NCI-H2196 treated with DMSO at 0.1 percent for 48 hours (cell line): ENCODE results near the gene XYLT1.
"Not testable (repeated sequence)": the region's sequence is repeated elsewhere in the genome, so short reads cannot be mapped to it uniquely, and the experiment has no call there.

Experiments
- DNase-seq: peaks from one replicate; lab custom pipeline; 2025; ENCODE audit not compliant: unreplicated experiment; lab: John Stamatoyannopoulos, UW

XYLT1 gene

GRCh38 chr16:17488506-17488905, 17.7 kb upstream of the XYLT1 start:
- no peak for DNase-seq

GRCh38 chr16:17483351-17483750, 12.6 kb upstream of the XYLT1 start:
- DNase-seq, result no peak

- not testable (repeated sequence) for DNase-seq
These were observed 11.6 kb upstream of the XYLT1 start for GRCh38 chr16:17482341-17482740.

- DNase-seq, result no peak
These were observed 11.0 kb upstream of the XYLT1 start for GRCh38 chr16:17481736-17482135.

- DNase-seq, result not testable (repeated sequence)
These were observed 6.4 kb upstream of the XYLT1 start for GRCh38 chr16:17477260-17477545.

- DNase-seq, result peak; percentile 56
These were observed 5.9 kb upstream of the XYLT1 start for GRCh38 chr16:17476414-17477259.

- no peak for DNase-seq
These were observed 4.3 kb upstream of the XYLT1 start for GRCh38 chr16:17475104-17475503.

GRCh38 chr16:17474572-17474971, 3.8 kb upstream of the XYLT1 start:
- no peak for DNase-seq

- no peak for DNase-seq
These were observed 3.3 kb upstream of the XYLT1 start for GRCh38 chr16:17474037-17474436.

GRCh38 chr16:17471719-17472461, 1.1 kb upstream of the XYLT1 start:
- DNase-seq, result no peak

- no peak for DNase-seq
These were observed 415 bp downstream of the XYLT1 start for GRCh38 chr16:17470182-17470907.

GRCh38 chr16:17469741-17470181, 999 bp downstream of the XYLT1 start:
- no peak for DNase-seq

GRCh38 chr16:17469011-17469740, 1.6 kb downstream of the XYLT1 start:
- no peak for DNase-seq

- no peak for DNase-seq
These were observed 2.1 kb downstream of the XYLT1 start for GRCh38 chr16:17468611-17469010.

- peak; percentile 53 for DNase-seq
These were observed 2.7 kb downstream of the XYLT1 start for GRCh38 chr16:17467923-17468540.

- DNase-seq, result no peak
These were observed 3.9 kb downstream of the XYLT1 start for GRCh38 chr16:17466876-17467275.

- DNase-seq, result no peak
These were observed 5.3 kb downstream of the XYLT1 start for GRCh38 chr16:17465460-17465859.

GRCh38 chr16:17463335-17463734, 7.4 kb downstream of the XYLT1 start:
- no peak for DNase-seq

- no peak for DNase-seq
These were observed 8.6 kb downstream of the XYLT1 start for GRCh38 chr16:17461951-17462729.

GRCh38 chr16:17460890-17461289, 9.9 kb downstream of the XYLT1 start:
- no peak for DNase-seq
